ENCODE data around the gene CIZ1.
A peak's percentile ranks its signal among the peaks of the same experiment; 100 is the strongest.

Gene CIZ1

DNA sequence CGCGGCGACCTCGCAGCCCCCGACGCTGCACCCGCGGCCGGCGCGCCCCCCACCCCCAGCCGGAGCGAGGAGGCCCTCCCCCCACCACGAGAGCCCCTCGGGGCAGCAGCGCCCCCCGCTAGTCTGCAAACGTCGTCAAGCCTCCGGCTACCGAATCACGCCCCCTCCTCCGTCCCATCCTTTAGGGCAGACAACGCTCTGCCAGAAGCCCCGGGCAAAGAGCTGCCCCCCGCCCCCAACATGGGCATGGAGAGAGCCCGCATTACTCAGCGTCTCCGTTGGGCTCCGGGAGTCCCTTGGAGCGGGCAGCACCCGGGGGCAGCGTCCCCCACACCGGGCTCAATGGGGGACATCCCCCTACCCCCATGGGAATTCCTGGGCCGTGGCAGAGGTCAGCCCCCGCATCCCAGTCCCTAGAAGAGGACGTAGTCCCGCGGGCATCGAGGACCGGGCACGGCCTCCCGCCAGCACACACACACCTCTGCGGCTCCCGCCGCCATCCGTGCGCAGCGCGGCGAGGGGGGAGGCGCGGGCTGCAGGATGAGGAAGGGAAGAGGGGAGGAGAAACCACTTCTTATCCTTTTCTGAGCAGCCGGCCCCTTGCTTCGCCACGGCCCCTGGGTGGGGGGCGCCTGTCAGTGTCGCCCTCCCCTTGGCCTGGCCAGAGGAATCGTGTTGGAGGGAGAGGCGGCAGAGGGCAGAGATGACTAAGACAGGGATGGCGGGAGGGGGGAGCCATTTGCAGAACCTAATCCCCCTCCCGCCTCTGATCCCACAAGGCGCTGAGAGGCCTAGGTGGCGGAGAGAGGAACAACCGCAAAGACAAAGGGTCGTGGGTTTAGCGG lies 12.6 kb upstream of the CIZ1 start:
- peaks cover 15% of the 10 kb centered on the region in 2 experiments for H3K4me1 ChIP-seq (ENCODE audit: control insufficient read depth in 1 of 2, insufficient read depth in 1 of 2, low read depth in 1 of 2, low read length in 1 of 2)
- no peaks in the 10 kb centered on the region for H3K36me3 ChIP-seq
- peaks cover 40% of the 10 kb centered on the region for H3K27me3 ChIP-seq
- H3K4me3 ChIP-seq (ENCODE audit: low read depth in 1 of 2, low read length in 1 of 2), result peak overlapping the region; percentile 59 to 73
- TF ChIP-seq, protein P1, sequence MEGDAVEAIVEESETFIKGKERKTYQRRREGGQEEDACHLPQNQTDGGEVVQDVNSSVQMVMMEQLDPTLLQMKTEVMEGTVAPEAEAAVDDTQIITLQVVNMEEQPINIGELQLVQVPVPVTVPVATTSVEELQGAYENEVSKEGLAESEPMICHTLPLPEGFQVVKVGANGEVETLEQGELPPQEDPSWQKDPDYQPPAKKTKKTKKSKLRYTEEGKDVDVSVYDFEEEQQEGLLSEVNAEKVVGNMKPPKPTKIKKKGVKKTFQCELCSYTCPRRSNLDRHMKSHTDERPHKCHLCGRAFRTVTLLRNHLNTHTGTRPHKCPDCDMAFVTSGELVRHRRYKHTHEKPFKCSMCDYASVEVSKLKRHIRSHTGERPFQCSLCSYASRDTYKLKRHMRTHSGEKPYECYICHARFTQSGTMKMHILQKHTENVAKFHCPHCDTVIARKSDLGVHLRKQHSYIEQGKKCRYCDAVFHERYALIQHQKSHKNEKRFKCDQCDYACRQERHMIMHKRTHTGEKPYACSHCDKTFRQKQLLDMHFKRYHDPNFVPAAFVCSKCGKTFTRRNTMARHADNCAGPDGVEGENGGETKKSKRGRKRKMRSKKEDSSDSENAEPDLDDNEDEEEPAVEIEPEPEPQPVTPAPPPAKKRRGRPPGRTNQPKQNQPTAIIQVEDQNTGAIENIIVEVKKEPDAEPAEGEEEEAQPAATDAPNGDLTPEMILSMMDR (IDR thresholded peaks at IDR 0.05), result no peak
- no peaks in the 10 kb centered on the region for H3K9me3 ChIP-seq
- no peak overlapping the region for H3K27ac ChIP-seq

DNA sequence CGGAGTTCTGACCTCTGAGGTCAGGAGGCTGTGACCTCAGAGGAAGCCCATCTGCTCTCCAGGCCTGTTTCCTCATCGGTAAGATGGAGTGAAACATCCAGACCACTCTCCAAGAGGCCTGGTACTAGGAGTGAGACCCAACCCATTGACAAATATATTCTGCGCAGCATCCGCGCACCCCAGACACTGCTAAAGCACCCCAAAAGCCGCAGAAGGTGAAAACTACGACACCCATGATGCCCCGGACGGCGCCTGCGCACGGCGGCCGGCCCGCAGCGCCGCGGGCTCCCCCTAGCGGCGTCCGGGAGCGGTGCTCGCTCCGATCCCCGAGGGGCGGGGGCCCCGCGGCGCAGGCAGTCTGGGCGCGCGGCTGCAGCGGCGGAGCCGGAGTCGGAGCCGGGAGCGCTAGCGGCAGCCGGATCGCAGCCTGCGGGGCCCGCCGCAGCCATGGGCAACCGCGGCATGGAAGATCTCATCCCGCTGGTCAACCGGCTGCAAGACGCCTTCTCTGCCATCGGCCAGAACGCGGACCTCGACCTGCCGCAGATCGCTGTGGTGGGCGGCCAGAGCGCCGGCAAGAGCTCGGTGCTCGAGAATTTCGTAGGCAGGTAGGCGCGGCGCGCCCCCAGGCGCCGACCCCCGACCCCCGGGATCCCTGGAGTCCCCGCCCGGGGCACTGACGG lies 11.8 kb upstream of the CIZ1 start, which contains the start of gene DNM1:
TSS of gene DNM1 (plus strand) at position 356 of the 683 bp plus-strand sequence. CDS start at position 448, 92 bp downstream.
- Histone ChIP-seq H3K36me3 (no peaks in the 10 kb centered on the region), H3K27ac (no peak within 1 kb of the TSS), H3K27me3 (peaks cover 40% of the 10 kb centered on the region), H3K4me1 (ENCODE audit: control insufficient read depth in 1 of 2, insufficient read depth in 1 of 2, low read depth in 1 of 2, low read length in 1 of 2) (peaks cover 15% of the 10 kb centered on the region in 2 experiments), H3K9me3 (no peaks in the 10 kb centered on the region), H3K4me3 (ENCODE audit: low read depth in 1 of 2, low read length in 1 of 2) (peak within 1 kb of the TSS; percentile 59 to 73)
- TF ChIP-seq, protein P1 (IDR thresholded peaks at IDR 0.05), result peak; percentile 98

DNA sequence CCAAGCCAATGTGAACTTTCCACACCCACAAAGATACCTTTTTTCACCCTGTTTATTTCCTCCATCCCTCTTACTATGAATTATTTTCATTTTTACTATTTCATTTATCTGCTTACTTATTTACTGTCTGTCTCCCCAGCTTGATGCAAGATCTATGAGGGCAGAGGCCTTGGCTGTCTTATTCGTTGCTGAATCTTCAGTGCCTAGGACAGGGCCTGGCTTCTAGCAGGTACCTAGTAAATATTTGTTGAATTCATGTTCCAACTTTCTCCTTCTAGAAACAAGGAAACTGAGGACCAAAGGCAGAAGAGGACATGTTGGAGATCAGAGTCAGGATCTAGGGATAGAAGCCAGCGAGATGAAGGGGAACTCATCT lies 11.3 kb upstream of the CIZ1 start:
- Histone ChIP-seq H3K27ac (no peak overlapping the region), H3K4me3 (ENCODE audit: low read depth in 1 of 2, low read length in 1 of 2) (peak overlapping the region; percentile 59 to 73), H3K4me1 (ENCODE audit: control insufficient read depth in 1 of 2, insufficient read depth in 1 of 2, low read depth in 1 of 2, low read length in 1 of 2) (peaks cover 15% of the 10 kb centered on the region in 2 experiments), H3K9me3 (no peaks in the 10 kb centered on the region), H3K27me3 (peaks cover 40% of the 10 kb centered on the region), H3K36me3 (no peaks in the 10 kb centered on the region)
- TF ChIP-seq, protein P1 (IDR thresholded peaks at IDR 0.05), result no peak

DNA sequence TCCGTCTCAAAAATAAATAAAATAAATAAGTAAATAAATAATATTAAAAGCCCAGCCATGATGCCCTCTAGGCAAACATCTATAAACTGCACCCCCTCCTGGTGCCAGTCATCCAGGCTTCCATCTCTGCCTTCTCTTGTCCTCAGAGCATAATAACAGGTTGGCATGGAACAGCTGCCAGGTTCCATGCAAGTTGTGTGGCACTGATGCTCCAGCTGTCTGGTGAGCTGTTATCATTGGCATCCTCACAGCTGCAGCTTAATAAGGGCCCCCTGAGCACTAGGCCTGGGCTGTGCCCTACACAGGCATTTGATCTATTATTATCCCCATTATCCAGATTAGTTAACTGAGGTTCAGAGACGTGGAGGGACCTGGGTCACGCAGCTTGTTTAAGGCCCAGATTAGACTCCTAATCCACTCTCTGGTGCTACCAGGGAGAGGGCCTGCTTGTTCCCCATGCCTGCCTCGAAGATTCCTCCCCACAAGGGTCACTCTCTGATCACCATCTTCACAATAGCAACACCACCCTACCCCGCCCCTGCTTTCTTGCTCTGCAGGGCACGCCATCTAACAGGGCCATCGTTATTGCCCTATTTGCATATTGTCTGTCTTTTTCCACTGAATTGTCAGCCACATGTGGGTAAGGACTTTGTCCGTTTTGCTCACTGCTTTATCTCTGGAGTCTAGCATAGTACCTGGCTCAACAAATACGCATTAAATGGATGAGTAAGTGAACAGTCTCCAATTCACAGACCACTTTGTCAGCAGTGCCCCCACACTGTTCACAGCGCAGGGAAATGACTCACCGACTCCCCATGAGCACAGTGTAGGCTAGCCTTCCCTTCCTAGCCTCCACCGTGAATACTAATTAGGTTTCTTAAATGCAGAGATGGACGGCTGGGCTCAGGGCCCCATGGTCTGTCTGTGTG lies 10.3 kb upstream of the CIZ1 start:
- no peaks in the 10 kb centered on the region for H3K9me3 ChIP-seq
- no peaks in the 10 kb centered on the region for H3K36me3 ChIP-seq
- TF ChIP-seq, protein P1 (IDR thresholded peaks at IDR 0.05), result no peak
- no peak overlapping the region for H3K4me3 ChIP-seq (ENCODE audit: low read depth in 1 of 2, low read length in 1 of 2)
- peaks cover 36% of the 10 kb centered on the region for H3K27me3 ChIP-seq
- H3K27ac ChIP-seq, result no peak overlapping the region
- H3K4me1 ChIP-seq (ENCODE audit: control insufficient read depth in 1 of 2, insufficient read depth in 1 of 2, low read depth in 1 of 2, low read length in 1 of 2), result peaks cover 15% of the 10 kb centered on the region in 2 experiments

DNA sequence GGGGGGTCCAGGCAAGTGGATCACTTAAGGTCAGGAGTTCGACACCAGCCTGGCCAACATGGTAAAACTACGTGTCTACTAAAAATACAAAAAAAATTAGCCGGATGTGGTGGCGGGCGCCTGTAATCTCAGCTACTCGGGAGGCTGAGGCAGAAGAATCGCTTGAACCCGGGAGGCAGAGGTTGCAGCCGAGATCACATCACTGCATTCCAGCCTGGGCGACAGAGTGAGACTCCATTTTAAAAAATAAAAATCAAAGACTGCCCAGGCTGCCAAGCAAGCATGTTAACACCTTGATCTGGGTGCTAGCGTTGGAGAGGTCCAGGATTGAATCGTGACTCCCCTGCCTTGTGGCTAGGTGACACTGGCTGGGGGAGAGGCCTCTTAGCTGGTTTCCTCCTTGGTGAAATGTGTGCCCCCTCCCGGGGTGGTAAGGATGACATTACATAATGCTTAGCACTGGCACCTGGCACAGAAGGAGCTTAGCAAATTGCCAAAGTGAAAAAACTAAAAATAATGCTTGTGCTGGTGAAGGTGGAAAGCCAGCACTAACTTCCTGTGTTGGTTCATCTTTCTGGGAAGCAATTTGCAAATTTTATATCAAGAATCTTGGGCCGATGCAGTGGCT lies 2.2 kb upstream of the CIZ1 start:
- Histone ChIP-seq H3K9me3 (no peaks in the 10 kb centered on the region), H3K27ac (no peak overlapping the region), H3K4me3 (ENCODE audit: low read depth in 1 of 2, low read length in 1 of 2) (no peak overlapping the region), H3K4me1 (ENCODE audit: control insufficient read depth in 1 of 2, insufficient read depth in 1 of 2, low read depth in 1 of 2, low read length in 1 of 2) (peaks cover 26 to 30% of the 10 kb centered on the region in 2 experiments), H3K27me3 (peaks cover 25% of the 10 kb centered on the region), H3K36me3 (peaks cover 4% of the 10 kb centered on the region)
- TF ChIP-seq, protein P1 (IDR thresholded peaks at IDR 0.05), result no peak

All from neutrophil (primary cell).